IPS DF 4.7 (cell line): Measurements from ENCODE around the gene PARD3B.

Experiments used
- DNase-seq: peaks from one replicate; pipeline ENCODE4 v3.0.0-alpha.2; 2013; ENCODE audit warnings: low spot score; ENCODE audit errors: extremely low read depth

PARD3B gene

DNA sequence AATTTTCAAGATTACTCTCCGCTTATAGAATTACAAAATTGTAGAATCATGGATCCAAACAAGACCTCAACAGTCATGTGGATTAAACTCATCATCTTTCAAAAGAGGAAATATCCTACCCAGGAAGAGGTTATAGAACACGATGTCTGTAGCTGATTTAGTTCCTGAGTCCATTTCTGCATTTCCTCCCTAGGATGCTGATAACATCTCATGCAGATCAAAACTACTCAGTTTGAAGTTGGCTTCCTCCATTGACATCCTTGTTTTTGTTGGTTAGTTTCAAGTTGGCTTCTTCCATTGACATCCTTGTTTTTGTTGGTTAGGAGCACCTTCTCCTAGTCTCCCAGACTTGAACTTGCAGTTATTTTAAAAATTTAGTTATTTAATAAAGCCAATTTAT is 147.5 kb downstream of the PARD3B start:
- DNase-seq = no peak

DNA sequence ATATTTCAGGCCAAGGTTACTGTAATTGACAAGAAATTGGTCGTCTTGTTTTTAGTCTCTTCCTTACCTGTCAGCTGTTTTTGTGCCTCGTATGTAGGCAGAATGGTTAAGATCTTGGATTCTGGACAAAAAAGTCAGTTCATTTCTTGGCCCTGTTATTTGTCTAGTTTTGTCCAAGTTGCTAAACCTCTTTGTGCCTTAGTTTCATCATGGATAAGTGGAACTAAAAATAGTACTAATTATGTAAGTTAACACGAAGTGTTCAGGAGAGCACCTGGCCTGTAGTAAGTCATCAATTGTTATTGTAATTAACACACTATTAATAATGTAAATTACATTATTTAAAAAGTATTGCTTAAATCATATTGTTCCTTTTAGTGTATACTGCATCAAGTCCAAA is 148.0 kb downstream of the PARD3B start:
- no peak for DNase-seq

DNA sequence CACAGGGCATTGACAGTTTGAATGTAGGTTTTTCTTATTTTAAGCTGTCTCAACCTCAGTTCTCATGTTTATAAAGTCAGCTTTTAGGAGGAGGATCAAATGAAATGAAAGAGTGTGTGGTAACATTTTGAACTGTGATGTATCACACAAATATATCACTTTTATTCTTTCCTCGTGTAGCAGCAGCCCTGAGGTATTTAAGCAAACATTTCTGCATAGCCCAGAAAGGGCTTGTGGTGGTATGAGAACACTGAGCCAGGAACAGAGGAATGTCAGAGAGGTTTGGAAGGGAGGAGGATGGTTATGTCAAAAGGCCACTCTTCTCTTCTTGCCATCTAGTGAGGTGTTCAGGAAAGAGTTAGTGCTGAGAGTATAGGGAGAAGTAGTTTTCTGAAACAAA is 150.2 kb downstream of the PARD3B start:
- no peak for DNase-seq

- DNase-seq = no peak
Measured at GRCh38 chr2:204696124-204696523, 150.8 kb downstream of the PARD3B start.

GRCh38 chr2:204705243-204705932 is 160.1 kb downstream of the PARD3B start:
- DNase-seq = no peak

DNA sequence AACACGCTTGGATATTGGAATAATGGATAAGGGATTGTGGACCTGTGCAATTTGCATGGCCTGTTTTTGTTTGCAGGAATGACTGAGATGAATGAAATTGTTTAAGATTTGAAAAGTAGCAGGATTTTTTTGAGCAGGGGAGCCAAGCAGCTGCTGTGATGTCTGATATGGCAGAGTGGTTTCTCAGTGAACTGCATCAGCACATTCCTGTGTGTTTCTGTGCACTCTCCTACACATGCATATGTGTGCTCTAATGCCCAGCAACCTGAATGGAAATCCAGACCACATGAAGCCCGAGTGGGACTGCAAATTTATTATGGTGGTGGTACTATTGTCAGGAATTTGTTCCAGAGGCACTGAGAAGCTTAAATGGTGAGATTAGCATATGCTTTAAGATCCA is 161.7 kb downstream of the PARD3B start:
- no peak for DNase-seq

- no peak for DNase-seq
Measured at GRCh38 chr2:204713211-204713610, 167.9 kb downstream of the PARD3B start.

DNA sequence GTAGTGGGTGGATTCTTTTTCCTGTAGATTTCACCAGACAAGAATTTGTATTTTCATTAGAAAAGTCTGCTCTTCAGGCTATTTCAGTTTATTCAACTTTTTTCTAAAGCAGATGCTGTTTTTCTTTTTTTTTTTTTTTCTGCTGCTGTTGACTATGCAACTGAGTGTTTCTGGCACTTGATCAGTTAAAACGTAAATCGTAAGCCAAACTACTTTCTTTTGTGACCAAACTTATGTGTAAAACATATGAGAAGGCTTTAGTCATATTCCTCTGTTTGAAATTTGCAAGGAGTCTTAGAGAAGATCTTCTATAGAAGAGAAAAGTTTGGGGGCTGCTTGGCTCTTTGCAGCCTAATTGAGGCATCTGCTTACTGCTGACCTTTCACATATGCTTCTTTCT is 170.1 kb downstream of the PARD3B start:
- DNase-seq = no peak

DNA sequence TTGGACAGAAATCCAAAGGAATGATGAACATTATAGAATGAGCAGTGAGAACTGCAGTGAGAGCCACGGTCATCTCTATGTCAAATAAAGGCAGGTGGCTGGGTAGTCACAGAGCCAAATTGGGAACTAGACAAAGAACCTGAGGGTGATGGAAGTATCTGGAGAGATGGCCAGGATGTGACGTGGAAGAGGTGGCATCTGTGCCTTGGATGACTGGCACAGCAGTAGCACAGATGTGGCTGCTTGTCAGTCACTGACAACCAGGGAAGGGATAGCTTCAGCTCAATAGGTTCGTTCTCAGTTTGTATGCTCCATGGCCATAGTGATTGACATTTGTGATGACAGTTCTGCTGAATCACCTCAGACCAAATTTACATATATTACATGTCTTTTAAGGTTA is 172.3 kb downstream of the PARD3B start:
- DNase-seq = no peak

- no peak for DNase-seq
Measured at GRCh38 chr2:204718607-204719006, 173.3 kb downstream of the PARD3B start.

DNA sequence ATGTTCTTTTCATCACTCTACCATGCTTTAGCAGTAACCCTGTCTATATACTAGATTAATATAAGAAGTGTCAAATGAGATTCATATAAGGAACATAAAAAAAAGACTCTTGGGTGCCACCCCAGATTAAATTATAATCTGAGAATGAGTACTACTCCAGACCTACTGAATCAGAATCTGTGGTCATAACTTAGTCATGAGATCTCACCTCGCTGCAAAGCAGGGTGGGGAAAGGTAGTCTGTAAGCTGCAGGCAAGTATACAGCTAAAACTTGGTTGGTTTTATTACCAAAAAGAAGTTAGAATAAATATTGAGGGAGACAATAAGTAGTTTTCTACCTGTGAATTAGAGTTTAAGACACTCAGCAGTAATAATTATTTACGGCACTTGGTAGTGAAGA is 175.6 kb downstream of the PARD3B start:
- no peak for DNase-seq

- no peak for DNase-seq
Measured at GRCh38 chr2:204722207-204722606, 176.9 kb downstream of the PARD3B start.

GRCh38 chr2:204722691-204723090 is 177.4 kb downstream of the PARD3B start:
- no peak for DNase-seq

DNA sequence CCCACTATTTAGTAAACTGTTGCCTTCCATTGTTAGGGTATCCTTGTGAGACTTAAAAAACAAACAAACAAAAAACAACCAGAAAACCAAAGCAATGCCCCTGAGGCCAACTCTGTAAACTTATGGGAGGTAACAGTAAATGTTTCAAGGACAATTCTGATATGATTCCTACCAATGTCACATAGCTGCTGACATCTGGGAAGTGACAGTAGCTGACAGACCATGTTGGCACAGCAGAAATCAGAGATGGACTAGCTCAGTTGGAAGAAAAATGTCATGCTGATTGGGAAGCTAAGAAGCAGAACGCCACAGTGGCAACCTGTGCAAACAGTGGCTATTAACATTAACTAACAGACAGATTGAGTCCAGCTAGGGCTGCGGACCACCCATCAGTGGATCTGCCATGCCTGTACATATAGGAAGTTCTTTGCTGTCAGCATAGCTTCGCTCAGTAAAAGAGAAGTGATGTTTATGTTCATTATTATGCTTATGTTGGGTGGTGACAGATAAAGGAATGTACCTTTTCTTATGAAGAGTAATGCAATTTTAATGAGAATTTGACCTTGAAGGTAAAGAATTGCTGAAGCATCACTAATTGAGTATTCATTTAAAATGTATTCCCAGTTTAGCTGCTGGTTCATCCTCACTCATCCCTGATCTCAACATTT is 180.6 kb downstream of the PARD3B start:
- DNase-seq = no peak

- no peak for DNase-seq
Measured at GRCh38 chr2:204726831-204727230, 181.6 kb downstream of the PARD3B start.

DNA sequence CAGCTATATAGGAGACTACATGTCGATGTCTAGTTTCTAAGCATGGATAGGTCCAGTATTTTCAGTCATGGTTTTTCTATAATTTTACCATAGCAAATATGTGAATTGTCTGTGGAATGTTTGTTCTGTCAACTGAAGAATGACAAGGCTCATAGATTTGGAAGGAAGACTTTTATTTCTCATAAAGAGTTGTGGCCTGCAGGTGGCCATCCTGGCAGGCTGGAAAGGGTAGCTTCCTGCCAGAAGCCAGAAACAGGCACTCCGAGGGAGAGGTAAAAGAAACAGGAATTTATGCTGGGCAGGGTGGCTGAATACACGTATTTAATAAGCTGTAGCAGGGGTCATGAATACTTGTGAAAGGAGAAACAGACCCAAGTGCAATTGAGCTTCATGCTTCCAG is 182.1 kb downstream of the PARD3B start:
- no peak for DNase-seq

- DNase-seq = no peak
Measured at GRCh38 chr2:204730603-204731002, 185.3 kb downstream of the PARD3B start.

DNA sequence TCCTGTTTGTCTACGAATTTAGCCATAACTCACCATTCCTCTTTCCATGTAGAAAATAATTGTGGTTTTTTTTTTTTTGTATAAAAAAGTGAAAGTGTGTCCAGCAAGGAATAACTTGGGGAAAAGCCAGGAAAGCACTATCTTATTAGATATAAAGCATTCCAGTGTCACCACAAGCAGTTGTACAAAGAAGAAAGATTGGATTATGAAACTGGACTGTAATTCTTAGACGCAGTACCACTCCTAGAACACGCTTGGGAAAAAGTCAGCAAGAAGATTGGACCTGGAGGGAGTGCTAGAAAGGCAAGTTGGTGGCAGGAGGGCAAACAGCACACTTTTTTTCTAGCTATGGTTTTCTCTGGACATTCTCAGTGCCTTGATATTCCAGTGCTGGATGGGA is 186.7 kb downstream of the PARD3B start:
- no peak for DNase-seq

DNA sequence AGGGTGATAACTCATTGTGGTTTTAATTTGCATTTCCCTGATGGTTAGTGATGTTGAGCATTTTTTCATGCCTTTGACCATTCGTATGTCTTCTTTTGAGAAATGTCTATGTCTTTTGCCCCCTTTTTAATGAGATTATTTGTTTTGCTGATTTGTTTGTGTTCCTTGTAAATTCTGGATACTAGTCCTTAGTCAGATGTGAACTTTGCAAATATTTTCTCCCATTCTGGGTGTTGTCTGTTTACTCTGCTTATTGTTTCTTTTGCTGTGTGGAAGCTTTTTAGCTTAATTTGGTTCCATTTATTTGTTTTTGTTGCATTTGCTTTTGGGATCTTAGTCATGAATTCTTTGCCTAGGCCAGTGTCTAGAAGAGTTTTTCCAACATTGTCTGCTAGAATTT is 192.0 kb downstream of the PARD3B start:
- DNase-seq = no peak

DNA sequence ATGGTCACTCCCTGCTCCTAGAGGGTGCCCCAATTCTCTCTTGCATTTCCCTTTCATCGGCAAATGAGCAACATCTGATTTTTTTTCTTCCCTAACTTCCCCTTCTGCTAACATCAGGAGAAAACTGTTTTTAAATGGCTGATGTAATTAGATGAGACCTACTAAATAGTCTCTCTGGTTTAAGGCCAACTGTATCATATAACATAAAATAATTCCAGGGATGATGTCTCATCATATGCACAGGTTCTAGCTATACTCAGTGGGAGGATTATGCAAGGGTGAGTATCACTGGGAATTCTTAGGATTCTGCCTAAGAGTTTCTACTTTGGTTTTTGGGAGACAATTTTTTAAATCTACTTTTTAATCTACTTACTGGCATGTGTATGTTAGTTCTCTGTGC is 193.4 kb downstream of the PARD3B start:
- no peak for DNase-seq

- DNase-seq = no peak
Measured at GRCh38 chr2:204743393-204743960, 198.2 kb downstream of the PARD3B start.

- DNase-seq = no peak
Measured at GRCh38 chr2:204744506-204744905, 199.2 kb downstream of the PARD3B start.

DNA sequence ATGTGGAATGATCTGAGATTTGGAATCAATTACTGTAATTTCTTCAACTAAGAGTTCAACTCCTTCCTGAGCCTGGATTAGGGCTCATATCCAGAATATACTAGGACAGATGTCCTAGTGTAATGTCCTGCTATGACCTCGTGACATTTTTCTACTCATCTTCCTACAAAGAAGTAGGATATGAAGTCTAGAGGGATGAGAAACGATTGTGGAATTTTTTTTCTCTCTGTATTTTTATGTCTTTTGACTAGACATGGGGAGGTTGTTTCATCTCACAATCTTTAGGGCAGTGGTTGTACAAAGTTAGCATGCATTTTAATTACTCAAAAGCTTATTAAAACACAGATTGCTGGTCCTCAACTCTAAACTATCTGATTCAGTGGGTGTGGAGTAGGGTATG is 203.0 kb downstream of the PARD3B start:
- DNase-seq = no peak
